NCI-H1436 (cell line): ENCODE measurements around the gene MCM7.

Source experiments
- DNase-seq: peaks from one replicate; lab custom pipeline; 2025; lab: John Stamatoyannopoulos, UW

The MCM7 gene

GRCh38 chr7:100122568-100122967 lies 21.4 kb upstream of the MCM7 start:
- DNase-seq: no peak

- DNase-seq: peak; percentile 67
These were observed 20.9 kb upstream of the MCM7 start for GRCh38 chr7:100122067-100122466.

- DNase-seq: no peak
These were observed 19.5 kb upstream of the MCM7 start for GRCh38 chr7:100120733-100121036.

- no peak for DNase-seq
These were observed 19.0 kb upstream of the MCM7 start for GRCh38 chr7:100119970-100120732.

- DNase-seq: peak; percentile 94
These were observed 18.1 kb upstream of the MCM7 start, which contains the start of the genes CNPY4 and TAF6 for GRCh38 chr7:100119072-100119969. TSS of gene CNPY4 (plus strand) at chr7:100119634. CDS start at chr7:100119745, 111 bp downstream. TSS of gene TAF6 (minus strand) at chr7:100119358. CDS start at chr7:100114209, 5,149 bp downstream.

GRCh38 chr7:100118388-100119071 lies 17.3 kb upstream of the MCM7 start:
- no peak for DNase-seq

- DNase-seq: no peak
These were observed 13.8 kb upstream of the MCM7 start for GRCh38 chr7:100115026-100115425.

GRCh38 chr7:100111914-100112313 lies 10.7 kb upstream of the MCM7 start:
- DNase-seq: no peak

- no peak for DNase-seq
These were observed 10.0 kb upstream of the MCM7 start for GRCh38 chr7:100111156-100111555.

- DNase-seq: no peak
These were observed 8.4 kb upstream of the MCM7 start for GRCh38 chr7:100109521-100110163.

GRCh38 chr7:100107890-100108289 lies 6.7 kb upstream of the MCM7 start:
- DNase-seq: no peak

- no peak for DNase-seq
These were observed 6.0 kb upstream of the MCM7 start for GRCh38 chr7:100107125-100107737.

- DNase-seq: no peak
These were observed 5.4 kb upstream of the MCM7 start for GRCh38 chr7:100106633-100107032.

GRCh38 chr7:100105534-100105933 lies 4.3 kb upstream of the MCM7 start:
- no peak for DNase-seq

GRCh38 chr7:100102950-100103840 lies 2.0 kb upstream of the MCM7 start:
- no peak for DNase-seq

- peak; percentile 90 for DNase-seq
These were observed 679 bp downstream of the MCM7 start for GRCh38 chr7:100100420-100101015.

- no peak for DNase-seq
These were observed 1.7 kb downstream of the MCM7 start for GRCh38 chr7:100099452-100099851.

GRCh38 chr7:100098913-100099312 lies 2.3 kb downstream of the MCM7 start:
- DNase-seq: no peak

GRCh38 chr7:100095704-100096103 lies 5.5 kb downstream of the MCM7 start:
- DNase-seq: no peak

GRCh38 chr7:100095289-100095688 lies 5.9 kb downstream of the MCM7 start:
- no peak for DNase-seq
